Measurements from ENCODE around the gene SMYD3.

GRCh38 chr1:245934409-245934808 lies 572.7 kb downstream of the SMYD3 start:
- TF ChIP-seq CTCF (IDR thresholded peaks at IDR 0.05; ENCODE audit: low read length) (no peak), EZH2 (optimal IDR thresholded peaks at IDR 0.05; ENCODE audit: low read depth, low read length) (no peak), EZH2phosphoT487 (IDR thresholded peaks at IDR 0.05; ENCODE audit: low read length) (no peak)
